Hindlimb muscle (tissue), 1 donor: ENCODE measurements around the gene CPLX4. TPM values are rescaled to one million over a fixed set of nuclear protein-coding genes. Genes with fewer than 3 reads are reported as not detected.

Experiments
- DNase-seq: peaks from one replicate; pipeline ENCODE4 v3.0.0-alpha.2; 2013
- polyA plus RNA-seq: library from polyadenylated mRNA; unstranded; fragments of 120-200 nt; gene quantifications from one replicate; pipeline ENCODE4 v1.2.1, GENCODE V29; 2013; ENCODE audit not compliant: insufficient read length

Gene CPLX4
- not detected for polyA plus RNA-seq

GRCh38 chr18:59318460-59319050, at the start of gene CPLX4:
Gene CPLX4, minus strand, starts transcription at chr18:59318649. Its CDS starts 187 bp downstream, at chr18:59318462.
- no peak for DNase-seq

- no peak for DNase-seq
Observed at GRCh38 chr18:59360381-59360780, 41.9 kb upstream of the CPLX4 start.

GRCh38 chr18:59359576-59359952, 41.1 kb upstream of the CPLX4 start:
- DNase-seq = no peak

GRCh38 chr18:59358712-59359575, 40.5 kb upstream of the CPLX4 start, which contains the start of gene LMAN1:
Gene LMAN1, minus strand, starts transcription at chr18:59359265. Its CDS starts 21 bp downstream, at chr18:59359244.
- peak; percentile 97 for DNase-seq

GRCh38 chr18:59358414-59358711, 39.9 kb upstream of the CPLX4 start:
- DNase-seq = no peak

- peak; percentile 23 for DNase-seq
Observed at GRCh38 chr18:59357928-59358327, 39.5 kb upstream of the CPLX4 start.

GRCh38 chr18:59354731-59355130, 36.3 kb upstream of the CPLX4 start:
- no peak for DNase-seq

GRCh38 chr18:59353079-59353680, 34.7 kb upstream of the CPLX4 start:
- DNase-seq = no peak

GRCh38 chr18:59352250-59352855, 33.9 kb upstream of the CPLX4 start:
- no peak for DNase-seq

- DNase-seq = no peak
Observed at GRCh38 chr18:59345556-59345955, 27.1 kb upstream of the CPLX4 start.

GRCh38 chr18:59344996-59345395, 26.5 kb upstream of the CPLX4 start:
- DNase-seq = no peak

- no peak for DNase-seq
Observed at GRCh38 chr18:59343926-59344325, 25.5 kb upstream of the CPLX4 start.

GRCh38 chr18:59340817-59341216, 22.4 kb upstream of the CPLX4 start:
- DNase-seq = no peak

GRCh38 chr18:59340312-59340711, 21.9 kb upstream of the CPLX4 start:
- DNase-seq = no peak

GRCh38 chr18:59332986-59333385, 14.5 kb upstream of the CPLX4 start:
- DNase-seq = no peak

- DNase-seq = no peak
Observed at GRCh38 chr18:59328683-59329082, 10.2 kb upstream of the CPLX4 start.

GRCh38 chr18:59325965-59326364, 7.5 kb upstream of the CPLX4 start:
- DNase-seq = no peak

- DNase-seq = no peak
Observed at GRCh38 chr18:59324623-59324971, 6.1 kb upstream of the CPLX4 start.

GRCh38 chr18:59323931-59324622, 5.6 kb upstream of the CPLX4 start:
- DNase-seq = no peak

GRCh38 chr18:59311631-59312030, 6.8 kb downstream of the CPLX4 start:
- DNase-seq = no peak

GRCh38 chr18:59308938-59309260, 9.6 kb downstream of the CPLX4 start:
- DNase-seq = no peak

GRCh38 chr18:59308248-59308937, 10.1 kb downstream of the CPLX4 start:
- peak; percentile 80 for DNase-seq
